Activated naive CD8-positive, alpha-beta T cell treated with anti-CD3 and anti-CD28 coated beads for 36 hours (primary cell): ENCODE results near the gene LPP. TPM values are rescaled to one million over a fixed set of nuclear protein-coding genes. Genes with fewer than 3 reads are reported as not detected.

Experiments used
- DNase-seq: peaks from one replicate; pipeline ENCODE4 v3.0.0; 2021
- H3K27ac Mint-ChIP-seq: one replicate; pipeline ENCODE4 v1.8.0; 2022; ENCODE audit warnings: mild to moderate bottlenecking, moderate library complexity, mixed read lengths
- H3K27me3 Mint-ChIP-seq: one replicate; pipeline ENCODE4 v1.8.0; 2022; ENCODE audit warnings: mild to moderate bottlenecking, mixed read lengths
- H3K36me3 Mint-ChIP-seq: one replicate; pipeline ENCODE4 v1.8.0; 2021; ENCODE audit warnings: mild to moderate bottlenecking, mixed read lengths
- H3K4me1 Mint-ChIP-seq: one replicate; pipeline ENCODE4 v1.8.0; 2021; ENCODE audit warnings: mixed read lengths
- H3K4me3 Mint-ChIP-seq: one replicate; pipeline ENCODE4 v1.8.0; 2022; ENCODE audit warnings: mild to moderate bottlenecking, moderate library complexity, mixed read lengths
- H3K9me3 Mint-ChIP-seq: one replicate; pipeline ENCODE4 v1.8.0; 2022; ENCODE audit warnings: mixed read lengths
- total RNA-seq, 2 experiments: library from RNA; stranded (reverse); gene quantifications; one replicate each; pipeline ENCODE4 v1.2.3, GENCODE V29; 2021

The LPP gene
- total RNA-seq, 2 experiments from 2014 or later = 15.0 to 15.3 TPM

DNA sequence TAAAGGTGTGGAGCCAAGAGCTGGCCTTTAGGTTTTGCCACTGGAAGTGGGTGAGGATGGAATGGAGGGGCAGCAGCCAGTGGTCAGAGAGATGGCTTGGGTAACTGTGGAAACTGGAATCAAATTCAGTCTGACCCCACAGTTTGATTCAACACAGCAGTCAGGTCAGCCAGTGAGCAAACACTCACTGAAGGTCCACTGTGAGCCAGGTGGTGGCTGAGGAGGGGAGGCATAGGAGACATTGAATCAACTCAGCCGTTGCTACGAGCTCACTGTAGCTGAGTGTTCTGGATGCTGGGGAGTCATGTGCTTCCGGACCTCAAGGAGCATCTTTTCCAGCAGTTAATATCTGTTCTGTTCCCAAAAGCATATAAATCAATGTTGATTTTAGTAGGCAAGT lies 37.5 kb downstream of the LPP start:
- DNase-seq = no peak
- Mint-ChIP-seq H3K4me3 (no peak overlapping the region), H3K27me3 (no peaks in the 10 kb centered on the region), H3K9me3 (no peaks in the 10 kb centered on the region), H3K36me3 (peaks cover 11% of the 10 kb centered on the region), H3K27ac (no peak overlapping the region), H3K4me1 (peaks cover 35% of the 10 kb centered on the region)

- Mint-ChIP-seq H3K4me1 (peaks cover 34% of the 10 kb centered on the region), H3K27ac (no peak overlapping the region), H3K27me3 (no peaks in the 10 kb centered on the region), H3K36me3 (peaks cover 14% of the 10 kb centered on the region), H3K4me3 (no peak overlapping the region), H3K9me3 (no peaks in the 10 kb centered on the region)
- no peak for DNase-seq
These were observed 38.1 kb downstream of the LPP start for GRCh38 chr3:188192034-188192433.

GRCh38 chr3:188194332-188194731 lies 40.4 kb downstream of the LPP start:
- Mint-ChIP-seq H3K36me3 (peaks cover 16% of the 10 kb centered on the region), H3K27ac (no peak overlapping the region), H3K4me3 (no peak overlapping the region), H3K27me3 (no peaks in the 10 kb centered on the region), H3K9me3 (no peaks in the 10 kb centered on the region), H3K4me1 (peaks cover 26% of the 10 kb centered on the region)
- no peak for DNase-seq

DNA sequence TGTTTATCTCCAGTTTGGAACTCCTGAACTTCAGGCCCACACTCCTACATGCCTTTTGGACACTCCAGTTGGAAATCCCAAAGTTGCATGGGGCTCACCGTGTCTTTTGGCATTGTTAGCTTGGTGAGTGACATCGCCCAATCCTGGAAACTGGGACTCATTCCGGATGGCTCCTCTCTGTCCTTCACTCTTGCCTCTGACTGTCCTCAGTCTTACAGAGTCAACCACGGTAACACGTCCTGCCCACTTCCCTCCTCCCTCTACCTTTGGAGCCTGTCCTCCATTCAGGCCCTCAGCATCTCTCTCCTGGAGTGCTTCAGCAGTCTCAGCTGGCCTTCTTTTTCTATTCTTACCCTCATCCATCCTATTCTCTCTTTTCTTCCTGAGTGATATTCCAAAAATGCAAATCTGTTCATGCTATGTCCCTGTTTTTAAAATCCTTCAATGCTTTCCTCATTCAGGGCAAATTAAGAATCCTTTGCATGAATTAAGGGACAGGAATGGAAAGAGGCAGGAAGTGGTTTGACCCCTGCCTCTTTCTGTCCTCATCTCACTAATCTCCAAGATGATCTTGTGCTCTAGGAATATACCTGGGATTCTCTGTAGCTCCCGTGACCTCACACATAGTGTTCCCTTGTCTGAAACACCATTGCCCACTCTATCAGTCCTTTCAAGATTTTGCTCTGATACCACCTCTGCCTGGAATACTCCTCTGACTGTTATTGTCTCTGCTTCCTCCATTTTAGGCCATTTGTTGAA lies 42.5 kb downstream of the LPP start:
- H3K4me1 Mint-ChIP-seq = peaks cover 18% of the 10 kb centered on the region
- H3K9me3 Mint-ChIP-seq = no peaks in the 10 kb centered on the region
- DNase-seq = no peak
- no peaks in the 10 kb centered on the region for H3K27me3 Mint-ChIP-seq
- H3K36me3 Mint-ChIP-seq = peaks cover 11% of the 10 kb centered on the region
- no peak overlapping the region for H3K27ac Mint-ChIP-seq
- no peak overlapping the region for H3K4me3 Mint-ChIP-seq

GRCh38 chr3:188197388-188197847 lies 43.5 kb downstream of the LPP start:
- H3K9me3 Mint-ChIP-seq = no peaks in the 10 kb centered on the region
- H3K27me3 Mint-ChIP-seq = no peaks in the 10 kb centered on the region
- H3K36me3 Mint-ChIP-seq = peaks cover 7% of the 10 kb centered on the region
- no peak for DNase-seq
- H3K4me1 Mint-ChIP-seq = peaks cover 18% of the 10 kb centered on the region
- H3K27ac Mint-ChIP-seq = no peak overlapping the region
- no peak overlapping the region for H3K4me3 Mint-ChIP-seq

DNA sequence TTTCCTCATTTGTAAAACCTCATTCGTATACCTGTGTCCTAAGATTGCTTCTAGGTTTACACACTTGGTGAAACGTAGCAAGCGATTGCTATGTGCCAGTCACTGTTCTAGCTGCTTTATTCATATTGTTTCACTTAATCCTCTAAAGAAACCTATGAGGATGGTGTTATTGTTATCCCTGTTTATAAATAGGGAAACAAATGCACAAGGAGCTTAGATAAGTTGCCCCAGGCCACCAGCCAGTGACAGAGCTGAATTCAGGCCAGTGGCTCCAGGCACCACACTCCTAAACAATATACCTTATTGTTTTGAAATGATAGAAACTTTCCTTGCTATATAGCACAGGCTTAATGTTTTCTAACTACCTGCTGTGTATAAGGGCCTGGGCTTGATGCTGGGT lies 44.0 kb downstream of the LPP start:
- Mint-ChIP-seq H3K4me1 (peaks cover 22% of the 10 kb centered on the region), H3K27ac (no peak overlapping the region), H3K9me3 (no peaks in the 10 kb centered on the region), H3K36me3 (peaks cover 11% of the 10 kb centered on the region), H3K4me3 (no peak overlapping the region), H3K27me3 (no peaks in the 10 kb centered on the region)
- DNase-seq = no peak

GRCh38 chr3:188198760-188199327 lies 44.9 kb downstream of the LPP start:
- no peak for DNase-seq
- H3K4me1 Mint-ChIP-seq = peaks cover 22% of the 10 kb centered on the region
- no peaks in the 10 kb centered on the region for H3K27me3 Mint-ChIP-seq
- no peaks in the 10 kb centered on the region for H3K9me3 Mint-ChIP-seq
- H3K36me3 Mint-ChIP-seq = peaks cover 11% of the 10 kb centered on the region
- no peak overlapping the region for H3K4me3 Mint-ChIP-seq
- H3K27ac Mint-ChIP-seq = no peak overlapping the region

DNA sequence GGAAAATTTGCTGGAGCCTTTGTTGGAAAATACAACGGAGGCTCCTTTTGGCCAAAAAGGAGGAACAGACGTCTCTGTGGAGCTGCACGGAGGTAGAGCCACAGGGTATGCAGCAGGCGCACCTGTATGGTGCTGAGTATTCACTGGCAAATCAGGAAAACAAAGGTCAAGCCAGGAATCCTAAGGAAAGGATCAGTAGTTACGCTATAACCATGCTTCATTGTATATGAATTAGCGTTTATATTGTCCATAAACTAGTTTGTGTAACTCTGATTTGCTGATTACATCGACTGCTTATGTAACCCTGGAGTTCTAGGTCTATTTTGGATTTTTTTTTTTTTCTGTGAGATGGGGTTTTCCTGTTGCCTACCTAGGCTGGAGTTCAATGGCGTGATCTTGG lies 45.4 kb downstream of the LPP start:
- no peak overlapping the region for H3K4me3 Mint-ChIP-seq
- peaks cover 10% of the 10 kb centered on the region for H3K36me3 Mint-ChIP-seq

GRCh38 chr3:188200481-188200880 lies 46.5 kb downstream of the LPP start:
- H3K27me3 Mint-ChIP-seq = no peaks in the 10 kb centered on the region
- H3K4me1 Mint-ChIP-seq = peaks cover 17% of the 10 kb centered on the region
- H3K27ac Mint-ChIP-seq = no peak overlapping the region
- no peak for DNase-seq
- H3K36me3 Mint-ChIP-seq = peaks cover 10% of the 10 kb centered on the region
- H3K4me3 Mint-ChIP-seq = no peak overlapping the region
- no peaks in the 10 kb centered on the region for H3K9me3 Mint-ChIP-seq

More for the DNA sequence above, 45.4 kb downstream of the LPP start:
- H3K4me1 Mint-ChIP-seq = peaks cover 20% of the 10 kb centered on the region
- no peaks in the 10 kb centered on the region for H3K27me3 Mint-ChIP-seq
- no peak overlapping the region for H3K27ac Mint-ChIP-seq
- no peaks in the 10 kb centered on the region for H3K9me3 Mint-ChIP-seq
- DNase-seq = no peak

- DNase-seq = no peak
- Mint-ChIP-seq H3K4me1 (peaks cover 6% of the 10 kb centered on the region), H3K36me3 (peaks cover 10% of the 10 kb centered on the region), H3K4me3 (no peak overlapping the region), H3K27ac (no peak overlapping the region), H3K27me3 (no peaks in the 10 kb centered on the region), H3K9me3 (no peaks in the 10 kb centered on the region)
These were observed 48.6 kb downstream of the LPP start for GRCh38 chr3:188202358-188203138.

- Mint-ChIP-seq H3K4me3 (no peak overlapping the region), H3K36me3 (peaks cover 8% of the 10 kb centered on the region), H3K27ac (no peak overlapping the region), H3K27me3 (no peaks in the 10 kb centered on the region), H3K4me1 (peaks cover 4% of the 10 kb centered on the region), H3K9me3 (no peaks in the 10 kb centered on the region)
- DNase-seq = no peak
These were observed 50.6 kb downstream of the LPP start for GRCh38 chr3:188204526-188204925.

GRCh38 chr3:188205992-188206416 lies 52.0 kb downstream of the LPP start:
- no peak overlapping the region for H3K27ac Mint-ChIP-seq
- H3K36me3 Mint-ChIP-seq = peaks cover 12% of the 10 kb centered on the region
- H3K27me3 Mint-ChIP-seq = no peaks in the 10 kb centered on the region

DNA sequence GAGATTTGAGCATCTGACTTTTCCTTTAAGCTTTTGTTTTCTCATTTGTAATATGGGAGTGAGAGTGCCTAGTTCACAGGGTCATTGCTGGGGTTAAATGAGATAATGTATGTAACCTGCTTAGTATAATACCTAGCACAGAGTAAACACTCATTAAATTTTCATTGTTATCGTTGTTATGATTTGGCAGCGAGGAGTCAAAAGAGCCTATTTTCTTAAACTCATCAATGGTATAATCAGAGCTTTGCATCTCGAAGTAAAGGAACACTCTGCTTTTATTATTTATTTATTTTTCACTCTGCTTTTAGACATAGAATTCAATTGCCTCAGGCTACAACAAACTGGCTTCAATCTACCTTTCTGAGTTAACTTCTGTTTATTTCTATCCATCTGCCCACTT lies 52.8 kb downstream of the LPP start:
- no peak for DNase-seq
- H3K27ac Mint-ChIP-seq = no peak overlapping the region
- H3K4me3 Mint-ChIP-seq = no peak overlapping the region
- peaks cover 5% of the 10 kb centered on the region for H3K4me1 Mint-ChIP-seq
- no peaks in the 10 kb centered on the region for H3K9me3 Mint-ChIP-seq
- peaks cover 12% of the 10 kb centered on the region for H3K36me3 Mint-ChIP-seq
- no peaks in the 10 kb centered on the region for H3K27me3 Mint-ChIP-seq

More at GRCh38 chr3:188205992-188206416, 52.0 kb downstream of the LPP start:
- Mint-ChIP-seq H3K4me3 (no peak overlapping the region), H3K9me3 (no peaks in the 10 kb centered on the region), H3K4me1 (peaks cover 4% of the 10 kb centered on the region)
- DNase-seq = no peak

DNA sequence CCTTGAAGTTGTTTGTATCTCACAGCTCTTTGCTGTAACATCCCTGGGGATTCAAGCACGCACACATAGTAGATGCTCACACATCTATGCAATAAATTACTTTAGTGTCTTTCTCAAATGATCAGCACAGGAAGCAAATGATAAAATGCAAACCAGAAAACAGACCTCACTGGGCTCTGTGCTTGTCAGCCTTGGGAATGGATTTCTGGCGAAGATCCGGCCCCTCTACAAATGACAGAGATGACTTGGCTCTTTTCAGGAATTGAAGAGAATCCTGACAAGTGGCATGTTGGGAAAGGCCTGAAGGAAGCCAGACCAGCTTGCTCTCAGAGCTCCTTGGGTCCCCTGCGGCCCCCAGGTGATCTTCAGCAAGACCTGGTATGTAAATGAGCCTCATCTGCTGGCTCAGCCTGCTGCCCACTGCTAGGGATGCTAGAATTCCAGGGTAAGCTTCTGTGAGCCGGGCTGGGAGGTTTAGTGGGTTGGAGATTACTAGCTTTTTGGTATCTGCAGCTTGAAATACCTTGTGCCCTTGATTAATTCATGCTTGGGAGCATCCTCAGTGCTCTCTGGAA lies 54.1 kb downstream of the LPP start:
- no peaks in the 10 kb centered on the region for H3K27me3 Mint-ChIP-seq
- H3K36me3 Mint-ChIP-seq = peaks cover 8% of the 10 kb centered on the region
- H3K4me3 Mint-ChIP-seq = no peak overlapping the region
- no peak for DNase-seq
- H3K27ac Mint-ChIP-seq = no peak overlapping the region
- H3K4me1 Mint-ChIP-seq = peaks cover 1% of the 10 kb centered on the region
- no peaks in the 10 kb centered on the region for H3K9me3 Mint-ChIP-seq

DNA sequence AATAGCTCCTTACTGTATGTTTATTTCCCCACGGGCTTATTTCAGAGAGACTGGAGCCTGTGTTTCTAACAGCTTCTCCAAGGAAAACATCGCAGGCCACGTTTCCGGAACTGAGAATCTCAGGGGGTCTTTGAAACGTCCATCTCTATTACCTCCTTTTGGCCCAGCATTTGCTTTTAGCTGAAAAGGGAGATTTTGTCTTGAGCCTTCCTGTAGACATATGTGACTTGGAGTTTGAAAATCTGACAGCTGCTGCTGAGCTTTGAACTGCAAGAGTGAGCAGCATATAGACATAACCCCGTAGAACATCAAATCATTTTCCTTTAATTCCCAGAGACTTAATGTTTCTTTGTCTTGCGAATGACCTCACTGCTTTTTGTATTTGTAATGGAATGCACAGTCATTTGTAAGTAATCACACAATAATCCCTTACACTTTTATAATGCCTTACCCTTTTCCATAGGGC lies 54.6 kb downstream of the LPP start:
- H3K27me3 Mint-ChIP-seq = no peaks in the 10 kb centered on the region
- no peak overlapping the region for H3K4me3 Mint-ChIP-seq
- peaks cover 2% of the 10 kb centered on the region for H3K4me1 Mint-ChIP-seq
- H3K36me3 Mint-ChIP-seq = peaks cover 8% of the 10 kb centered on the region
- no peaks in the 10 kb centered on the region for H3K9me3 Mint-ChIP-seq
- no peak overlapping the region for H3K27ac Mint-ChIP-seq
- no peak for DNase-seq
